DMS153 treated with DMSO at 0.1 percent for 48 hours (cell line): ENCODE measurements around the gene GADL1.

Experiments used
- DNase-seq: peaks from one replicate; lab custom pipeline; 2025; ENCODE audit not compliant: unreplicated experiment; lab: John Stamatoyannopoulos, UW

GADL1 gene

DNA sequence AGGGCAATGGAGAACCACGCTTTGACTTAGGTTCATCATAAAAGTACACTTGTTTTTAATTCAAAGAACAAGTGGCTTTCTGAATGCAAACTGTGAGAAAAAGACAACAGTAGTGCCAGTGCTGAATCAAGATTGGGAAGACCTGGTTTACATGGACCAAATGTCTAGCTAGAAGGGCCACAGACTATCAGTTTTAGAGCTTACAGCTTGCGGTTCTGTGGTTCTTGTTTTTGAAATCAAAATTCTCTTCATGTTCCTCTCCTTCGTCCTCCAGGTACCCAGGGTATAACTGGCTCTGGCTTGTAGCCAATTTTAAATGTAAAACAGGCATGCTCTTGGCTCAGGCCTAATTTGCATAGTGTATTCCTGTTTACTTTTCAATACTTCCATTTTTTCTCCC is 163.5 kb downstream of the GADL1 start:
- DNase-seq = no peak

DNA sequence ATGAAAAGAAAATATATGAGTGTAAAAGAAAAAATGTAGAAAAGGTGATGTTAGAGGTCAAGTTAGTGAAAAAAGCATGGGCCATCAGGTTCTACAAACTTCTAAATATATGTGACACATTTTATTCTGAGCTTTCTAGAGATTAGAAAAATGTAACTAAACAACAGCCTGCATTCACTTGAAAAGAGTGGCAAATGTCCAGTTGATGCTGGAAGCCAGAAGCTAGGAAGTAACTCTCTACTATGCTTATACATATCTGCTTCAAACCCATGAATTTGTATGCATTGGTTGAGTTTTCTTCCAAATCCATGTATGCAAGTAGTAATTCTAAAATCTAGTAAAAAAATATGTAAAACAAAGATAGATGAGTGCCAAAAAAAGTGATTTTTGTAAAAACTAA is 164.5 kb downstream of the GADL1 start:
- DNase-seq = no peak

DNA sequence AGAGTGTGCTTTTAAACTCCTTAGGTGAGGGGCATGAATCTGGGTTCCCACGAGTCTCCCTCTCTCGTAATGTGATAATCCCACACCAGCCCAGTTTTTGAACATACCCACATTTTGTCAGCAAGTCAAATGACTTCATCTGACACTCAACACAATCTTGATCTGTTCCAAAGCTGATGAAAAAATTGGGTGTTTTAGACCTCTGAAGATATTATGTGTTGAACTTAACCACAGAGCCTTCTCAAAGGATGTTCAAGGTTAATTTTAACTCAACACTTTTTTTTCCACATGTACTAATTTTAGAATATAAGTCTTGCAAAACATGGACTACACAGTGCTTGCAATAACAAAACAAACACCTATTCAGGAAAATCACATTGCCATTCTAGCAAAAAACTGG is 164.9 kb downstream of the GADL1 start:
- DNase-seq = no peak

DNA sequence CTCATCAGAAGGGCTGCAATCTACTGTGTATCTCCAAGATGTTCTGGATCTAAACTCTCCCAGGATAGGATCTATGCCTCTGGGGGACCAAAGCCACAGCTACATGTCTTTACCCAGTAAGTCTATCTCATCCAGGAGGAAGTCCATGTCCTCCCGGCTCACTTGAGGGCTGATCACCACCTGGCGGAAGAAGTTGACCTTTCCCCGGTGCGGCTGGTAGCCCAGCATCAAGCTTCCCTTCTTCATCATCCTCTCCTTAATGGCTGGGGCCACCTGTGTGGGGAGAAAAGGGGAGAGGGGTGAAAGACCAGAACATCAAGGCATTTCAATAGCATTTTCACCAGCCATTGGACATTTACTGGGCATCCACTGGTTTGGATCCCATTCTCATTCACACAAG is 166.3 kb downstream of the GADL1 start:
- no peak for DNase-seq

- no peak for DNase-seq
Measured at GRCh38 chr3:30724863-30725262, 169.6 kb downstream of the GADL1 start.

DNA sequence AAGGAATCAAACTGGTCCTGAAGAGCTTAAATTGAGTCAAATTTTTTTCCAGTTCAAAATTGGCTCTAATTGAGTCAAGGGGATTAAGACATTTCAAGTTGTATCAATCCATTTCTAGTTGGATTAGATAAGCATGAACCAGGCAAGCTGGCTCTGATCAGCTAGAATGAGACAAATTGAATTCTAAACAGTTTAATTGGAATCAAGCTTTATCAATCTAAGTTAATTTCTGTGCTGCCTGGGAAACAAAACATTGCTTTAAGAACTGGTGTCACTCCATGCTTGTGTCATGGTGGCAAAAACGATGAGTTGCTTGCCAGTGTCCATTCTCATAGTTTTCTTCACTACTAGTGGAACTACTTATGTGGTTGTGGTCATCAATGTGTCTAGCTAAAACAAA is 171.2 kb downstream of the GADL1 start:
- DNase-seq = no peak

DNA sequence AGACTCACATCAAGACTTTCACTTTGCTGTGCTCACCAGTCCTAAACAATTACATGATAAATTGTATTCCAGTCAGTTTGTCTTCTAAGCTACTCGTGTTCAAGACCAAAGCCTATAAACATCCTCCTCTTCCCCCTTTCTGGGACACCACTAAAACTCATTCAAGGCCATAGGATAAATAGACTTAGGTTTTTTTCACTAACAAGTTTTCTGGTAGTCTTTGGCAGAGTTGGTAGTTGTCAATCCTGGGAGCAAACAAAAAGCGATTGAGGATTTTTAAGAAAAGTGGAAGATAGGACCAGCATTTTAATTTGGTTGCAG is 173.2 kb downstream of the GADL1 start:
- no peak for DNase-seq

DNA sequence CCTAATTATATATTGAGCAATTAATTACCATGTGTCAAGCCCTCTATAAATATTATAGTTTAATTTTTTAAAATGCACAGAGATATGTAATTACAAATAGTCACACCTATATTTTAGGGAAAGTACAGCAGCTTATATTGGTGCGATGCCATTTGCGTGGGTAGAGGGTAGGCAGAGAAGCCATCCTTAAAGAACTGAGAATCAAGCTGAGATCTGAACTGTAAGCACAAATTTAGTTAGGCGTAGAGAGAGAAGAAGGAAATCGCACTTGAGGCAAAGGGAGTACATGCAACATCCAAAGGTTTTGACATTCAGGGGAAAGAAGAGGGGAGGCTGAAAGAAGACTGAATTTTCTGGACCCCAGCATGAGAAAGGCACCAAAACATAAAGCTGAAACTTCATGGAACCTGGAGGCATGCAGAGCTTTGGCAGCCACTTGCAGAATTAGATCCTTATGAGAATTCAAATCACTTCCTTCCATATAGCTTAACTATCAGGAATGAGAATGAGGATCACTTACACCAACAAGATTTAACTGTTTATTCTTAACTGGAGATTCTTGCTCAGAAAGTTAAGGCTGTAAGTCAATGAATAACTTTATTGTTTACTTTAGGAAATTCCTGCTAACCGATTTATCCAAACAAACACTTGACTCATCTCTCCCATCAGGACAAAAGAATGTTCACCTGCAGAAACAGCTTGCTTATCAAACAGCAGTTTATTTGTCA is 173.7 kb downstream of the GADL1 start:
- no peak for DNase-seq

GRCh38 chr3:30719536-30719935 is 174.9 kb downstream of the GADL1 start:
- DNase-seq = no peak

DNA sequence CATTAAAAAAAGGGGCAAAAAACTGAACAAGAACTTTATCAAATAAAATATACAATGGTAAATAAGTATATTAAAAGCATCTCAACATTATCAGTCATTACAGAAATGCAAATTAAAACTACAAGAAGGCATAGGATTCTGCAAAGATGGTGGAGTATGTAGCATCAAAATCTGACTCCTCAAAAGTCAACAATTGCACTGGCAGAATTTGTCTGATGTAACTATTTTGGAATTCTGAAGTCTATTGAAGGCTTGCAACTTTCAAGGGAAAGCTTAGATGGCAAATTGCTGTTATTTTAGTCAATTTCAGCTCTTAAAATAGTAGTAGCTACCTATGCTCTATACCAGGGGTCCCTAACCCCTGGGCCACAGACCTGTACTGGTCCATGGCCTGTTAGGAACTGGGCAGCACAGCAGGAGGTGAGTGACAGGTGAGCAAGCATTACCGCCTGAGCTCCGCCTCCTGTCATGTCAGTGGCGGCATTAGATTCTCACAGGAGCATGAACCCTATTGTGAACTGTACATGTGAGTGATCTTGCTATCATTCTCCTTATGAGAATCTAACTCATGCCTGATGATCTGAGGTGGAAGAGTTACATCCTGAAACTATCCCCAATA is 180.5 kb downstream of the GADL1 start:
- DNase-seq = no peak

DNA sequence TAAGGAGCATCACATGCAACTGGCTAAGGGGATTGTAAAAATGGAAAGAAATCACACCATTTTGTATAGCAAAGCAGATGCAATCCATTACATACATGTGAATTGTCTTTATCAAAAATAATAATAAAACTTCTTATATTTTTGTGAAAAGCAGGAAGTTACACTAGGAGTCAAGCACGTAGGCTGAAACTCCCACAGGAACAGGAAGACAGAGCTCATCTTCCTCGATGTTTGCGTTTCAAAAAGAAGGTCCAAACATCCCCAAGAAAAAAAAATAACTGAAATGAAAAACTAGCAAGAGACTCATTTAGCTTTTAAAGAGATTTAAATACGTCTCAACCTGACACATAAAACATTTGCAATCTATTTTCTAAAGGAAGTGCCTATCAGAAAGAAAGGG is 181.5 kb downstream of the GADL1 start:
- DNase-seq = no peak

DNA sequence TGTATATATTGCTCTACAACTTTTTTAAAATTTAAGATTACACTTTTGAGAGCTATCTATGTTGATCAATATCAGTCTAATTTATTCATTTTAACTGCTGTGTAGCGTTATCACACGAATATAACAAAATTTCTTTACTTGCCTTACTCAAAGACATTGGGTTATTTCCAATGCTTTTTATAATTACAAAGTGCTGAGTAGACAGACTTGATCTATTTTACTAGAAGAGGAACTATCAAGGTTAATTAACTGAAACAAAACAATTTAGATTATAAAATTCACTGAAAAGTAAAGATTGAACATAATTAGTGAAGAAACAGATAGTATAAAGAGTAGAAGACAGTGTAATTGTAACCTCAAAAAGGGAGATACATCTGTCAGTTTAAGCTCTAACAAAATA is 182.6 kb downstream of the GADL1 start:
- no peak for DNase-seq

DNA sequence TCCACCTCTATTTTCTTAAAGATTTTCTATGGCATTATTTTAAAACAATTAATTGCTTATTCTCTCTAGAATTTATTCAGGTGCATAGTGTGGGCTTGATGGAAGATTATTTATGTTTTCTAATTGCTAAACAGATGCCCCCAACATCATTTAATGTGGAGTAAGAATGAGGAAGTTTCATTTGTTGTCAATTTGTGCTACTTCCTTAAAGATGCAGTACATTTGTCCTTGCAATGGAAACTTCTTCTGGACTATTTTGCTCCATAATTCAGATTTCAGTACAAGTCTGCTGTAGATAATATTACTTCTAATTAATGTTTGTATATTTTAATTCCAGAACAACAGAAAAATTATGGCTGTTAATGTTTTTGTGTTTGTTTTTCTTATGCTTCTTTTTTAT is 183.3 kb downstream of the GADL1 start:
- no peak for DNase-seq

DNA sequence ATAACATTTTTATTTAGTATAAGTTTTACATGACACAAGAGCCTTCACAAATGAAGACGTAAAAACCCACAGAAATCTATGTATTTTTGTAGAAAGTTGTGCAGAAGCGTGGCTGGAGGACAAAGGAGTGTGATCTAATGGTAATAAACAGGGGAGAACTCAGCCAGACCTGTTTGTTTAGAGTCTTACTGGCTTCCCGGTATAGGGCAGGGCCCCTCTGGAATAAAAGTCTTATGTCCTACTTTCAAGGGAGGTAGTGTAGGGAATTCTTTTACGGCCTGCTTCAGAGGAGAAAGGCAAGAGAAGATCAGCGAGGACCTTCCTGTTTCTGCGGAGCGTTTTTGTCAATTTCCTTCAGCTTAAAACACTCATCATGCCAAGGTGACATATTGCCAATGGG is 184.4 kb downstream of the GADL1 start:
- no peak for DNase-seq

GRCh38 chr3:30708472-30708871 is 186.0 kb downstream of the GADL1 start:
- no peak for DNase-seq

- no peak for DNase-seq
Measured at GRCh38 chr3:30707825-30708224, 186.6 kb downstream of the GADL1 start.

DNA sequence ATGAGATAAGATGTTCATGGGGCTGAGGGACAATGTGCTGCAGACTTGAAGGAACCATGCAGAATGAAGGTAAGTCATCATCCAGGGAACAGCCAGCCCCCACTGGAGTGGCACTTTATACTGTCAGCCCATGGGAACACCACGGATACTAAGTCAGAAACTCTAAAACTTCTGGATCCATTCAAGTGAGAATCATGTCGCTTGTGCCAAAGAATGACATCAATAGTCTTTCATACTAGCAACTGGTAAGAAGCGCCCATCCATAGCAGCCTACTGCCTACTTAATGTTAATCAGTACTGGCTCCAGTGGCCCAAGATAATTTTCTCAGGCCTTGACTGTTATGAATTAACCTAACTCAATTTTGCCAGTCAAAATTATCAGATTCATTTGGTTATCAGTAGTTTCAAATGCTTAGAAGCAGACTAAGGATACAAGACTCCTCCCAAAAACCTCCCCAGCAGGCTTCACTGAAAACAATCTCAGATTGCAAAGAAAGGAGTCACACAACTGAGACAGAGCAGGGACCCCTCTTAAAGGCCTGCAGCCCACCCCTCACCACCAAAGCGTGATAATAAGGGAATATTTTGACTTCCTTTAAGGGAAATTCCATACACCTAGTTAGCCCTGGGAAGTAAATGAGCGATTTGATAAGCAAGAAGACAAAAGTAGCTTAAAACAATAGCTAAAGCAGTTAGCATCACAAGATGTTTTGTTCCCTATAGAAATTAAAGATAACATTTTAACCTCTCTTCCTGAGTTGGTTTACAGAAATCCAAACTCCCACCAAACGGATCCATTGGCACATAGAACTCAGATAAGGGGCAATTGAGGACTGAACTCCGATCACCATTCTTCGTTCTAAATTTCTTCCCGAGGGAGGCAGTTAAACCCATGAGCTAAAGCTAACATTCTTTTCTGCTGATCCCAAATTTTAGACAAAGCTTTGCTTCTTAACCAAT is 189.2 kb downstream of the GADL1 start:
- no peak for DNase-seq

DNA sequence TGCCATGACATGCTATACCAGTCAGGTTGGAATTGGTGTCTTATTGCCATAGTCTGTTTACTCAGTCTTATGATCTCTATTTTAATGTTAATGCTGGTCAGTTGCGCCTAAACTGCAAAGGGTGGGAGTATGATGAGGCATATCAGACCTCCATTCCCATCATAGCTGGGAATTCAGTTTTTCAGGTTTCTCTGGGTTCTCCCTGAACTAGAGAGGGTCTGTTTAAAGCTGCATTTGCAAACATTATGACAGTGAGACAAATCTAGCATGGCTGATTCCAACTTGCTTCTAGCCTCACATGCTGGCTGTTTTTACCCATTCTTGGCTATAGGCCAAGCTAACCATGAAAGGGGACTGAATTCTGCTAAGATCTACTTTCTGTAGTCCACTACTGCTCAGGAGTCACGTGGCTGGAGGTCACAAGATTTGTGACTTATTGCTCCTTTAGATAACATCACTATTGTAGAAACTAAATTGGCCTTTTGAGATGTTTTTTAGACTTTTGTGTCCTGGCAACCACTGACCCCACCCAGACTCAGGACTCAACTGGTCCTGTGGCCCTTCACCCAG is 191.5 kb downstream of the GADL1 start:
- DNase-seq = no peak

DNA sequence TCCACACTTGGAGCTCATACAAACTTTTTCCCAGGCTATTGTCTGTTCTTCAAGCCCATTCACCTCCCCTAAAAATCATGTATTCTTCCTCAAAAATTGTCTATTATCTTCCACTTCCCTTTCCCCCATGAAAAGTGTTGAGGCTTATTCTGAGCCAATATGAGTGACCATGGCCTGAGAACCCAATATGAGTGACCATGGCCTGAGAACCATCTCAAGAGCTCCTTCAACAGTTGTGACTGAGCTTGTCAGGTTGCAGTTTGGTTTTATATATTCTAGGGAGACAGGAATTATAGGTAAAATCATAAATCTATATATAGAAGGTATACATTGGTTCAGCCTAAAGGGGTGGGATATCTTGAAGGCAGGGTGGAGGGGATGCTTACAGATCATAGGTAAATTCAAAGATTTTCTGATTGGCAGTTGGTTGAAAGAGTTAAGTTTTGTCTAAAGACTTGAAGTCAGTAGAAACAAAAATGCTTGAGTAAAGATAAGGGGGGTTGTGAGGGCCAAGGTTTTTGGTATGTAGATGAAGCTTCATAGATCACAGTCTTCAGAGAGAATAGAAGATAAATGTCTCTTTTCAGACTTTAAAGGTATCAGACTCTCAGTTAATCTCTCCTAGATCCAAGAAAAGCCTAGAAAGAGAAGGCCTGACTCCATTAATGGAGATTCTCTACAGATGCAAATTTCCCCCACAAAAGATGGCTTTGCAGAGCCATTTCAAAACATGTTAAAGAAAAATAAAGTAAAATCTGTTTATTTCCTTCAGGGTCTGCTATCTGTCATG is 192.2 kb downstream of the GADL1 start:
- no peak for DNase-seq

DNA sequence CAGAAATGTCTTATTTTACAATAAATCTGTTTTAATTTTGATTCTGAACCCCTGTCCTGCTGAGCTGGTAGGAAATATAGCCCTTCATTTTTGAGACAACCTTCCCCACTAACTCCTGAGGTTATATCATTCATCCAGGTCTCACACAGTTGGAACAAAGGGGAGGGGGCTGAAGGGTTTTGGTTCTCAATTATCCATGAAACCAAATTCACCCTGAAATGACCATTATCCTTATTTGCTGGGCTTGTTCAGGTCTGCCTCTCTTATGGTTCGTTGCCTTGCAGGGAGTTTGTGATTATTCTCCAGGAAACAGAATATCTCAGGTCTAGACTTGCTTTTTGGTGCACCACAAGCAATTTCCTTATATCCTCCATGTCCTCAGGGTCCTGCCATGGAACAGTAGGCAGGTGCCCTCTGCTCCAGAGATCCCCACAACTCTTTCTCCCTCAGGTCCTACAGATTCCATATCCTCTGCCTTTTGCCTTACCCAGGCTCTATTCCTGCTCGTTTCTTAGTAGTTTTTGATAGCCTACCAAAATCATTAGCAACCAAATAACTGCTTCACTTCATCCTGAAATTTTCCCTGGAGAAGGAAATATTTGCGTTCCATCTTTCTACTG is 193.6 kb downstream of the GADL1 start:
- DNase-seq = no peak

- DNase-seq = no peak
Measured at GRCh38 chr3:30699927-30700326, 194.5 kb downstream of the GADL1 start.
